GM21723 (cell line): ENCODE measurements around the gene CRISPLD2.
"Not testable (repeated sequence)": the region's sequence is repeated elsewhere in the genome, so short reads cannot be mapped to it uniquely, and the experiment has no call there.

Experiments used
- ATAC-seq: cut with Tn5 transposase; IDR thresholded peaks from one replicate; pipeline ENCODE4 v1.9.1; 2021; ENCODE audit warnings: mild to moderate bottlenecking, moderate library complexity; ENCODE audit not compliant: unreplicated experiment

Gene CRISPLD2

GRCh38 chr16:84855435-84856202 is 35.8 kb downstream of the CRISPLD2 start:
- not testable (repeated sequence) for ATAC-seq

GRCh38 chr16:84856203-84856581 is 36.4 kb downstream of the CRISPLD2 start:
- not testable (repeated sequence) for ATAC-seq

GRCh38 chr16:84856811-84857210 is 37.0 kb downstream of the CRISPLD2 start:
- not testable (repeated sequence) for ATAC-seq

GRCh38 chr16:84859681-84860080 is 39.9 kb downstream of the CRISPLD2 start:
- no peak for ATAC-seq

GRCh38 chr16:84860383-84860782 is 40.6 kb downstream of the CRISPLD2 start:
- ATAC-seq = no peak

- ATAC-seq = no peak
These were observed 41.9 kb downstream of the CRISPLD2 start for GRCh38 chr16:84861671-84862070.

GRCh38 chr16:84862804-84863480 is 43.2 kb downstream of the CRISPLD2 start:
- ATAC-seq = no peak

- no peak for ATAC-seq
These were observed 43.7 kb downstream of the CRISPLD2 start for GRCh38 chr16:84863481-84863814.

- no peak for ATAC-seq
These were observed 44.7 kb downstream of the CRISPLD2 start for GRCh38 chr16:84864326-84864955.

- no peak for ATAC-seq
These were observed 47.9 kb downstream of the CRISPLD2 start for GRCh38 chr16:84867696-84868095.

- ATAC-seq = no peak
These were observed 48.5 kb downstream of the CRISPLD2 start for GRCh38 chr16:84868328-84868727.

GRCh38 chr16:84868829-84869472 is 49.2 kb downstream of the CRISPLD2 start:
- ATAC-seq = no peak

GRCh38 chr16:84869473-84869845 is 49.7 kb downstream of the CRISPLD2 start:
- no peak for ATAC-seq

GRCh38 chr16:84872971-84873370 is 53.2 kb downstream of the CRISPLD2 start:
- not testable (repeated sequence) for ATAC-seq

GRCh38 chr16:84874004-84874435 is 54.2 kb downstream of the CRISPLD2 start:
- ATAC-seq = no peak

GRCh38 chr16:84874553-84874952 is 54.8 kb downstream of the CRISPLD2 start:
- ATAC-seq = no peak

- no peak for ATAC-seq
These were observed 55.2 kb downstream of the CRISPLD2 start for GRCh38 chr16:84874983-84875382.

- no peak for ATAC-seq
These were observed 56.1 kb downstream of the CRISPLD2 start for GRCh38 chr16:84875846-84876245.

- no peak for ATAC-seq
These were observed 57.3 kb downstream of the CRISPLD2 start for GRCh38 chr16:84876873-84877606.

- ATAC-seq = no peak
These were observed 59.0 kb downstream of the CRISPLD2 start for GRCh38 chr16:84878770-84879169.
